Thyroid gland (tissue), 4 donors: Measurements from ENCODE around the gene IQGAP2.

Experiments used
- POLR2A ChIP-seq, 2 donors: fragments of 450-650 bp; IDR thresholded peaks; one replicate each; pipeline ENCODE4 v1.6.1; 2017; ENCODE audit warnings: antibody characterized with exemption in 2 of 2, mild to moderate bottlenecking in 2 of 2, moderate library complexity in 1 of 2
- TF ChIP-seq, protein P1 (sequence below), 6 experiments: fragments of 200-600 bp in 3 of 6; fragments of 450-650 bp in 3 of 6; sonication (generic) in 3 of 6; IDR thresholded peaks; one replicate each; pipeline ENCODE4 v1.5.1; 2016 to 2019; ENCODE audit warnings: antibody characterized with exemption in 6 of 6, mild to moderate bottlenecking in 2 of 6, inconsistent platforms in 1 of 6, moderate library complexity in 1 of 6

DNA sequence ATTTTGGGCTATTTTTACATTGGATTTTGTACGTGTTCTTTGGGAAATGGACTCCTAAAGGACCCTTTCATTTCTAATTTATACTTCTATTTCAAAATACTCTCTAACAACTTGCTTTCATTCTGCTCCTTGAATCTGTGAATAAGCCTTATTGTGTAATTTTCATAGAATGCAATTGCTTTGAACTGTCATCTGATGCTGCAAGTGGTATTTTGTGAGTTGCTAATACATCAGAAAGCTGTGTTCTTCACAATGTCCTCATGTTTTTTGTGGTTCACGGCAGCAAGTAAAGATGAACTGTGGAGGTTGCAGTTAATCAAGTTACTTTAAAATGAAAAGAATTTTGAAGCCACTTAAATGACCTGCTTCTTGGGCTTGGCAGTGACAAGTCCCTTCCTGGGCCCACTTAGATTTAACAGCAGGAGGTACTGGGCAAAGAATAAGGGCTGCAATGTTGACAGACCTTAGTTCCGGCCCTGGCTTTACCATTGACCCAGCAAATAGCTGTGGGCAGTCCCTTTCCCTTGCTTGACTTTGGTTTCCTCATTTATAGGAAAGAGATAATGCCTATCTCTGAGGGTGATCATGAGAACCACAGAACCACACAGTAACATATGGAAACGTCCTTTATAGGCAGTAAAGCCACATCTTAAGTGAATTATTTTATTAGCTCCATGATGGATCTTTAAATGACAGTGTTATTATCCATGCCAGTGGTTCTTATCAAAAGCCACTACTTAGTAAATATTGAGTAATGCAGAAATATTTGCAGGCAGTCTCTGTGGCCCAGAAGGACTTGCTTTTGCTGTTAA, 54.8 kb downstream of the IQGAP2 start:
- no peak for TF ChIP-seq POLR2A (IDR thresholded peaks at IDR 0.05)
- TF ChIP-seq, protein P1, sequence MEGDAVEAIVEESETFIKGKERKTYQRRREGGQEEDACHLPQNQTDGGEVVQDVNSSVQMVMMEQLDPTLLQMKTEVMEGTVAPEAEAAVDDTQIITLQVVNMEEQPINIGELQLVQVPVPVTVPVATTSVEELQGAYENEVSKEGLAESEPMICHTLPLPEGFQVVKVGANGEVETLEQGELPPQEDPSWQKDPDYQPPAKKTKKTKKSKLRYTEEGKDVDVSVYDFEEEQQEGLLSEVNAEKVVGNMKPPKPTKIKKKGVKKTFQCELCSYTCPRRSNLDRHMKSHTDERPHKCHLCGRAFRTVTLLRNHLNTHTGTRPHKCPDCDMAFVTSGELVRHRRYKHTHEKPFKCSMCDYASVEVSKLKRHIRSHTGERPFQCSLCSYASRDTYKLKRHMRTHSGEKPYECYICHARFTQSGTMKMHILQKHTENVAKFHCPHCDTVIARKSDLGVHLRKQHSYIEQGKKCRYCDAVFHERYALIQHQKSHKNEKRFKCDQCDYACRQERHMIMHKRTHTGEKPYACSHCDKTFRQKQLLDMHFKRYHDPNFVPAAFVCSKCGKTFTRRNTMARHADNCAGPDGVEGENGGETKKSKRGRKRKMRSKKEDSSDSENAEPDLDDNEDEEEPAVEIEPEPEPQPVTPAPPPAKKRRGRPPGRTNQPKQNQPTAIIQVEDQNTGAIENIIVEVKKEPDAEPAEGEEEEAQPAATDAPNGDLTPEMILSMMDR (IDR thresholded peaks at IDR 0.05): no peak
